Activated CD8-positive, alpha-beta memory T cell treated with anti-CD3 and anti-CD28 coated beads for 24 hours (primary cell): ENCODE measurements around the gene ENOPH1.
A peak's percentile ranks its signal among the peaks of the same experiment; 100 is the strongest.
"Not testable (repeated sequence)": the region's sequence is repeated elsewhere in the genome, so short reads cannot be mapped to it uniquely, and the experiment has no call there.

Experiments used
- DNase-seq: peaks from one replicate; pipeline ENCODE4 v3.0.0-alpha.2; 2020

Gene ENOPH1

GRCh38 chr4:82430193-82430963 lies at the start of gene ENOPH1, which contains the start of gene HNRNPDL:
ENOPH1 (plus strand) TSS chr4:82430590; CDS start chr4:82430830, 240 bp downstream.
HNRNPDL (minus strand) TSS chr4:82430462; CDS start chr4:82429690, 772 bp downstream.
- DNase-seq: peak; percentile 99

DNA sequence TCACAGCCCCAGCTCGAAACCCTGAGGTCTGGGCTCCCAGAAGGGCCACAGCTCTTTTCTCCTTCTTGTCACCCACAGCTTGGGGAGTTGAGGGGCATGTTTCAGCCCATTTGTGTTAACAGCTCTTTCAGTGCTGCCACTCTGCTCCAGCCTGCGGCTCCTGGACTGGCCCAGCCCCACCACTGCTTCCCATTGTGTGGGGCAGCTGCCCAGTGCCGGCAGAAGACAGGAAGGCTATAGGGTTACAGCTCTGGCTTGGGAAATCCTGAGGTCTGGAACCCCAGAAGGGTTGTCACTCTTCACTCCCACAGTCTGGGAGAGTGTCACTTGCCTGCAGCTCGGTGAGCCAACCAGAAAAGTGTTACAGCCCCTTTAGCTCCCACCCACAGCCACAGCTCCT lies 49.6 kb upstream of the ENOPH1 start:
- DNase-seq: no peak

- no peak for DNase-seq
These were observed 49.2 kb upstream of the ENOPH1 start for GRCh38 chr4:82381235-82381634.

- no peak for DNase-seq
These were observed 48.6 kb upstream of the ENOPH1 start for GRCh38 chr4:82381661-82382296.

- no peak for DNase-seq
These were observed 47.6 kb upstream of the ENOPH1 start for GRCh38 chr4:82382751-82383150.

- DNase-seq: not testable (repeated sequence)
These were observed 44.1 kb upstream of the ENOPH1 start for GRCh38 chr4:82386312-82386711.

- no peak for DNase-seq
These were observed 42.0 kb upstream of the ENOPH1 start for GRCh38 chr4:82388405-82388804.

GRCh38 chr4:82390061-82390460 lies 40.3 kb upstream of the ENOPH1 start:
- not testable (repeated sequence) for DNase-seq

DNA sequence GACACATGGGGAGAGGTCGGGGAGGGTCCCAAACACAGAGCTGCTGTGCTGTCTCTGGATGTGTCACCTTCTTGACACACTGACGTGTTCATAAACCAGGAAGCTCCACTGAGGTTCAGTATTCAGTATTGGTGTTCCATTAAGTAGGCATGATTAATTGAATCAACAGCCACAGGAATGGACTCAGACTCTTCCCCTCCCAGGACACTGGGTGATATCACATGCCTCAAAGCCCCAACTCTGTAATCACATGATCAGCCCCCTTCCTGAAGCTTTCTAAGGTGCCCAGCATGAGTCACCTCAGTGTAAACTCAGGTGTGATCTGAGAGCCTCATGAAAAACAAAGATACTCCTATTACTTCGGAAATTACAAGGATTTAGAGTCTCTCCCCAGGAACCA lies 35.5 kb upstream of the ENOPH1 start:
- DNase-seq: no peak

DNA sequence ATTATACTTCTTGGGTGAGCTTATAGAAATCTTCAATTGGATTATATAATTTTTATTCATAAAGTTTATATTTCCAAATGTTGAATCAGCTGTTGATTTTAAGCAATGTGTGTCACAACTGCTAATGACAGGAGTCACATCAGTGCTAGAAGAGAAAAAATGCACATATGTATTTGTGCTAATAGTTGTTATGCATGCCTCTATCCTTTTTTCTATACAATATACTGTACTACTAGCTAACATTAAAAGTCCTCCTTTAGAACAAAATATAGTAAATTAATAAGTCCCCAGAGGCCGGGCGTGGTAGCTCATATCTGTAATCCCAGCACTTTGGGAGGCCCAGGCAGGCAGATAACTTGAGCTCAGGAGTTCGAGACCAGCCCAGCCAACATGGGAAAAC lies 32.9 kb upstream of the ENOPH1 start:
- DNase-seq: no peak

GRCh38 chr4:82398263-82398662 lies 32.1 kb upstream of the ENOPH1 start:
- DNase-seq: no peak

DNA sequence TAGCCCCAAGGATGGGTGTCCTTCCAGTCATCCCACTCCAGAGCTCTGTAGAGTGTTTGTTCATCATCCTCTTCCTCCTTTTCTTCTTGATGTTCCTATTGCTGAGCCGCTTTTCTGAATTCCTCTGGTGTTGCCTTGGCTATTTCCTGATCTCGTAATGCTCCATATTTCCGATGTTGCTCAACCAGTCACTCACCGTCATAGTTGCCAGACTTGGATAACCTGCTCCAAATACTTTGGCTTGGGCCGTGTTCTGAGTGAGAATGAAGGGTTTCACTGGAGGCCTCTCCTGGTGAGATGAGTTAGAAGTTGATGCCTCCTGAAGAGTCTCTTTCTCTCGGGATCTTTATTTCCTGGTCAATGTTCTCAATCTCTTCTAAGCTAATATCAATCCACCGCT lies 28.8 kb upstream of the ENOPH1 start:
- DNase-seq: no peak

- no peak for DNase-seq
These were observed 28.1 kb upstream of the ENOPH1 start for GRCh38 chr4:82402196-82402775.

GRCh38 chr4:82403725-82404124 lies 26.7 kb upstream of the ENOPH1 start:
- DNase-seq: no peak

- not testable (repeated sequence) for DNase-seq
These were observed 15.3 kb upstream of the ENOPH1 start for GRCh38 chr4:82415061-82415460.

DNA sequence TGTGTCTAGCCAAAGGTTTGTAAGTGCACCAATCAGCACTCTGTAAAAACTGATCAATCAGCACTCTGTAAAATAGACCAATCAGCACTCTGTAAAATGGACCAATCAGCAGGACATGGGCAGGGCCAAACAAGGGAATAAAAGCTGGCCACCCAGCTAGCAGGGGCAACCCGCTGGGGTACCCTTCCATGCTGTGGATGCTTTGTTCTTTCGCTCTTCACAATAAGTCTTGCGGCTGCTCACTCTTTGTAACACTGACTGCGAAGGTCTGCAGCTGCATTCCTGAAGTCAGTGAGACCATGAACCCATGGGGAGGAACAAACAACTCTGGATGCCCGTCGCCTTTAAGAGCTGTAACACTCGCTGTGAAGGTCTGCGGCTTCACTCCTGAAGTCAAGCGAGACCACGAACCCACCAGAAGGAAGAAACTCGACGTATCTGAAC lies 14.4 kb upstream of the ENOPH1 start:
- no peak for DNase-seq

DNA sequence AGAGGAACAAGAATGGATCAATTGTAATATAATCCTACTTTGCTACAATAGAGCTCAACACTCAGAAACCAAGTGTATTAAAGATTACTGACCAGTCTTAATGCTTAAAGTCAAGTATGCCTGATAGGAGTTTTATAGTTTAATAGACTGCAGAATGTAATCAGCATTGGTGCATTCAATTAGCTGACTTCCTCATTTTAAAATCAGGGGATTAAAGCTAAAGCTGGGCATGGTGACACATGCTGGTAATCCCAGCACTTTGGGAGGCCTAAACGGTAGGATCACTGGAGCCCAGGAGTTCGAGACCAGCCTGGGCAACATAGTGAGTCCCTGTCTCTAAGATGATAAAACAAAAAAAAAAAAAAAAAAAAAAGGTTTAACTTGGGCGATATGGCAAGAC lies 10.9 kb upstream of the ENOPH1 start:
- no peak for DNase-seq

DNA sequence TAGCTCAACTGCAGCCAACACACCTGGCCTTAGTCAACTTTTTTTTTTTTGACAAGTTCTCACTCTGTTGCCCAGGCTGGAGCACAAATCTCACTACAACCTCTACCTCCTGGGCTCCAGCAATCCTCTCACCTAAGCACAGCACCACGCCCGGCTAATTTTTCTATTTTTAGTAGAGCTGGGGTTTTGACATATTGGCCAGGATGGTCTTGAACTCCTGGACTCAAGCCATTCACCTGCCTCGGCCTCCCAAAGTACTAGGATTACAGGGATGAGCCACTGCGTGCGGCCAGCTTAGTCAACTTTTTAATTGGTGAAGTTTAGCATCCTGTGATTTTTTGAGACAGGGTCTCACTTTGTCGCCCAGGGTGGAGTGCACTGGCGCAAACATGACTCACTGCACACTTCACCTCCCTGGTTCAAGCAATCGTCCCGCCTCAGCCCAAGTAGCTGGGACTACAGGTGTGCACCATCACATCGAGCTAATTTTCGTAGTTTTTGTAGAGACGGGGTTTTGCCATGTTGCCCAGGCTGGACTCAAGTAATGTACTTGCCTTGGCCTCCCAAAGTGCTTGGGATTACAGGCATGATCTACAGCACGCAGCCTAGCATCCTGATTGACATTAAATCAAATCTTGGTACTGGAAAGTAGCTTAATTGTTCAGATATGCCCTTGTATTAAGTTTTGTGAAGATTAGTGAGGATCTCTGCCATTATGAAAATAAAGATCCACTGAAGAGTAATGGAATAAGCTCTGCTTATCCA lies 8.4 kb upstream of the ENOPH1 start:
- peak; percentile 66 for DNase-seq

- DNase-seq: no peak
These were observed 7.8 kb upstream of the ENOPH1 start for GRCh38 chr4:82422616-82423015.

GRCh38 chr4:82423245-82424054 lies 6.9 kb upstream of the ENOPH1 start:
- DNase-seq: no peak

GRCh38 chr4:82425478-82425877 lies 4.9 kb upstream of the ENOPH1 start:
- DNase-seq: no peak

GRCh38 chr4:82428526-82428968 lies 1.8 kb upstream of the ENOPH1 start:
- DNase-seq: no peak
